ENCODE results near the gene INSL3. TPM values are rescaled to one million over a fixed set of nuclear protein-coding genes. Genes with fewer than 3 reads are reported as not detected.
"Not testable (repeated sequence)": the region's sequence is repeated elsewhere in the genome, so short reads cannot be mapped to it uniquely, and the experiment has no call there.

Gene INSL3
- total RNA-seq, 1 donor from 2014 or later = not detected

DNA sequence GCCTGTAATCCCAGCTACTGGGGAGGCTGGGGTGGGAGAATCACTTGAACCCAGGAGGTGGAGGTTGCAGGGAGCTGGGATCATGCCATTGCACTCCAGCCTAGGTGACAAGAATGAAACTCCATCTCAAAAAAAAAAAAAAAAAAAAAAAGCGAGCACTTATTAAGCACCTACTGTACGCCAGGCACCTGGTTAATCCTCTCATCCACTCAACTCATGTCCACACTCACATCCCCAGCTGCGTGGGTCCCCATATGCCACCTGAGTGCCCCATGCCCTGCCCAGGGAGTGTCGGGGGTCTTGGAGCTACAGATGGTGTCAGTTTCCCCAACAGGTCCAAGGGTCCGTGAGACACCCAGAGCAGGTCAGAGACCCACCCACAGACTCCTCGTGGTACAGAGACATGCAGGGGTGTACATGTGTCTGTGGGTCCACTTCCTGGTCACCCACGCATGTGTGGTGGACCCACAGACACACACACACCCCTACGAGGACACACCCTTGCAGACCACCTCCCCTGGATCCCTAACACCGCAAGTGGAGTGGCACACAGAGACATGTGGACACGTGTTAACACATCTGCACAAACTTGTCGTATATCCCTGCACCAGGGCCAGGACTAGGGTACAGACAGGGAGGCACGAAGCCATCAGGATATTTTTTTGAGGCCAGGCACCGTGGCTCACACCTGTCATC is 3.5 kb downstream of the INSL3 start:
- DNase-seq (ENCODE audit: low spot score) = no peak

DNA sequence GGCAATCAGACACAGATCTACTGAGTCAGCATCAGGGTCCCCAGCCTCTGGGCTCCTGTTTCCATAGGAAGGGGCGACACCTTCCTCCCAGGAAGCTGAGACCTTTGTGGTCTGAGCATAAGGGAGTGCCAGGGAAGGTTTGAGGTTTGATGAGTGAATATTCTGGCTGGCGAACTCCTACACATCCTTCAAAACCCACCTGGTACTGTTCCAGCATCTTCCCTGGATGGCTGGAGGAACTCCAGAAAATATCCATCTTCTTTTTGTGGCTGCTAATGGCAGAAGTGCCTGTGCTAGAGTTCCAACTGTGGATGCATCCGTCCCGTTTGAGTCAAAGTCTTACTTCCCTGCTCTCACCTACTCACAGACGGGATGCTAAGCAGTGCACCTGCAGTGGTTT is 9.2 kb downstream of the INSL3 start:
- DNase-seq (ENCODE audit: low spot score) = no peak

DNA sequence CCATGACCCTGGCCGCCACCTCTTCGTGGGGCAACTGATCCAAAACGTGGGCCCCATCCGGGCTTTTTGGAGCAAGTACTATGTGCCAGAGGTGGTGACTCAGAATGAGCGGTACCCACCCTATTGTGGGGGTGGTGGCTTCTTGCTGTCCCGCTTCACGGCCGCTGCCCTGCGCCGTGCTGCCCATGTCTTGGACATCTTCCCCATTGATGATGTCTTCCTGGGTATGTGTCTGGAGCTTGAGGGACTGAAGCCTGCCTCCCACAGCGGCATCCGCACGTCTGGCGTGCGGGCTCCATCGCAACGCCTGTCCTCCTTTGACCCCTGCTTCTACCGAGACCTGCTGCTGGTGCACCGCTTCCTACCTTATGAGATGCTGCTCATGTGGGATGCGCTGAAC is 9.6 kb downstream of the INSL3 start:
- DNase-seq (ENCODE audit: low spot score) = no peak

DNA sequence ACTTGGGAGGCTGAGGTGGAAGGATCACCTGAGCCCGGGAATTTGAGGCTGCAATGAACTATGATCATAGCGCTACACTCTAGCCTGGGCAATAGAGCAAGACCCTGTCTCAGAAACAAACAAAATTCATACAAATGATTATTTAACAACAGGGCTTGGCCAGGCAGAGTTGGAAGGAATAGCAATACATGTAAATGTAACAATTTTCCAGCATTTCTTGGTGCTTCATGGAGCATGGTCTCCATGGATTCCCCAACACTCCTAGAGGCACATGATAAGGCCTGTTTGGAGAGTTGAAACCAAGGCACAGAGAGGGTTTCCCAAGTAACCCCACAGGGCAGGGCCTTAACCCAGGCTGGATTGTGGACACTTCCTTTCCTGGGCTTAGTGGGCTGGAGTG is 10.2 kb downstream of the INSL3 start:
- no peak for DNase-seq (ENCODE audit: low spot score)

DNA sequence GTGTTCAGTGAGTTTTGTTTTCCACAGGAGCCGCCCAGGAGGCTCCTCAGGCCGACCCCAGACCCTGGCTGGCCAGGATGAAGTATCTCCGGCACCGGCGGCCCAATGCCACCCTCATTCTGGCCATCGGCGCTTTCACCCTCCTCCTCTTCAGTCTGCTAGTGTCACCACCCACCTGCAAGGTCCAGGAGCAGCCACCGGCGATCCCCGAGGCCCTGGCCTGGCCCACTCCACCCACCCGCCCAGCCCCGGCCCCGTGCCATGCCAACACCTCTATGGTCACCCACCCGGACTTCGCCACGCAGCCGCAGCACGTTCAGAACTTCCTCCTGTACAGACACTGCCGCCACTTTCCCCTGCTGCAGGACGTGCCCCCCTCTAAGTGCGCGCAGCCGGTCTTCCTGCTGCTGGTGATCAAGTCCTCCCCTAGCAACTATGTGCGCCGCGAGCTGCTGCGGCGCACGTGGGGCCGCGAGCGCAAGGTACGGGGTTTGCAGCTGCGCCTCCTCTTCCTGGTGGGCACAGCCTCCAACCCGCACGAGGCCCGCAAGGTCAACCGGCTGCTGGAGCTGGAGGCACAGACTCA is 13.5 kb downstream of the INSL3 start:
- no peak for DNase-seq (ENCODE audit: low spot score)

DNA sequence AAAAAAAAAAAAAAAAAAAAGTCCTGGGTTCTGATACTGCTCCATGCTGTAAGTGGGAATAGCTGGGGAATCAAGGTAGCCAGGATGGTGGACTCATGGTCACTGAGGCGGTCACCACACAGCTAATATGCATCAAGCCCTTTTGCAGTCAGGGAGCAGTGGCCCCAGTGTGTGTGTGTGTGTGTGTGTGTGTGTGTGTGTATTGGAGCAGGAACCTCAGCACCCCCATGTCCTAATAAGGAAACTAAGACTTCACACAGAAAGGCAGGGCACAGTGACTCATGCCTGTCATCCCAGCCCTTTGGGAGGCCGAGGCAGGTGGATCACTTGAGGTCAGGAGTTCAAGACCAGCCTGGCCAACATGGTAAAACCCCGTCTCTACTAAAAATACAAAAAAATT is 14.4 kb downstream of the INSL3 start:
- no peak for DNase-seq (ENCODE audit: low spot score)

DNA sequence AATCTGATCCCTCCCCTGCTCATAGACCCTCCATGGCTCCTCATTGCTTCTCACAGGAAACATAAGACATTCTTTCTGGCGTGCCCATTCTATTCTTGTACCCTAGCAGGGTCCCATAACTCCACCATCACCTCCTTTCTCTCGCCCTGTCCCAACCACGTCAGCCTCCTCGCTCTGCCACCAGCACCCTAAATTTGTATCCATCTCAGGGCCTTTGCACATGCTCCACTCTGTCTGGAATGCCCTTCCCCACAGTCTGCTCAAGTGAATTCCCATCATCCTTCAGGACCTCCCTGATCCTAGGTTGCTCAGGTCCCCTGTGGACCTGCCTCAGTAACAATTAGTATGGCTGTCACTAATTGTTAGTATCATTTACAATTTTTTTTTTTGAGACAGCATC is 15.9 kb downstream of the INSL3 start:
- no peak for DNase-seq (ENCODE audit: low spot score)

DNA sequence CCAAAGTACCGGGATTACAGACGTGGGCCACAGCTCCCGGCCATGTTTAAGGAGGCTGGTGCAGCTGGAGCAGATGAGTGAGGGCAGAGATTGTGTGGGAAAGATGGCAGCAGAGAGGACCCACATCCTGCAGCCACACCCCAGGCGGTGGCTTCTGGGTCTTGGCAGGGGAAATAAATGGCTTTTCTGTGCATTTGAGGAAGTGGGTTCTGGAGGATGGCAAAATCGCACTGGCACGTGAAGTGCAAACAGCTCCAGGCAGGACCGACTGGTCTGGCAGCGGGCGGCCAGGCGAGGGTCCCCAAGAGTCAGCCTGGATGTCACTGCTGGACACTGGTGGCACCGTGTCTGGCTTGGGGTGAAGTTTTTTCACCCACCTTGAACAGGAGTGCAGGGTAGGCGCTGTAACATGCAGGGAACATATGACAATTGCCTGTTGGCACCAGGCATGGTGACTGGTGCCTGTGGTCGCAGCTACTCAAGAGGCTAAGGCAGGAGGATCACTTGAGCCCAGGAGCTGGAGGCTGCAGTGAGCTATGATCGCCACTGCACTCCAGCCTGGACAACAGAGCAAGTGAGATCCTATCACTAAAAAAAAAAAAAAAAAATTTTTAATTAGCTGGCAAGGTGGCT is 17.9 kb downstream of the INSL3 start:
- no peak for DNase-seq (ENCODE audit: low spot score)

DNA sequence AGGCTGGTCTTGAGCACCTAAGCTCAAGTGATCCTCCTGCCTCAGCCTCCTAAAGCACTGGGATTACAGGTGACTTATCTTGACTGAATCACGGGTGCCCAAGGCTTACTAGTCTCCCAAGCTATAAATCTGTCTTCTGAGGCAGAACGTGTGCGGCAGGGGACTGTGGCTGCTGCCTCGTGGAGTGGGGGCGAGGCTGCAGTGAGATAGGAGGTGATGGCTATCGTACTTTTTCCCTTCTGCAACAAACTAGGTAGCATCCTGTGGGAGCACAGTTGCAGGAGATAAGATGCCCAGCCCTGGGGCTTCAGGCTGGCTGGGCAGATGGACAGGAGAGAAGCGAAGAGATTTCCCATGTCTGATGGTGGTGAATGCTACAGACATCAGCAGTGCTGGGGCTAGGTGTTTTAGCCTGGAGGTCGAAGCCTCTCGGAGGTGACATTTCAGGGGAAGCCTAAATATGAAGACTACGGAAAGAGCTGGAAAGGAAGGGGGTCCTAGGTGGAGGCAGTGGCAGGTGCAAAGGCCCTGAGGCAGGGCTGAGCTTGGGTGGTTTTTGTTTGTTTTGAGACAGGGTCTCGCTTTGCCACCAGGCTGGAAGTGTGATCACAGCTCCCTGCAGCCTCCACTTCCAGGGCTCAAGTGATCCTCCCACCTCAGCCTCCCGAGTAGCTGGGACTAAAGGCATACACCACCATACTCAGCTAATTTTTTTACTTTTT is 19.0 kb downstream of the INSL3 start:
- DNase-seq (ENCODE audit: low spot score) = no peak

DNA sequence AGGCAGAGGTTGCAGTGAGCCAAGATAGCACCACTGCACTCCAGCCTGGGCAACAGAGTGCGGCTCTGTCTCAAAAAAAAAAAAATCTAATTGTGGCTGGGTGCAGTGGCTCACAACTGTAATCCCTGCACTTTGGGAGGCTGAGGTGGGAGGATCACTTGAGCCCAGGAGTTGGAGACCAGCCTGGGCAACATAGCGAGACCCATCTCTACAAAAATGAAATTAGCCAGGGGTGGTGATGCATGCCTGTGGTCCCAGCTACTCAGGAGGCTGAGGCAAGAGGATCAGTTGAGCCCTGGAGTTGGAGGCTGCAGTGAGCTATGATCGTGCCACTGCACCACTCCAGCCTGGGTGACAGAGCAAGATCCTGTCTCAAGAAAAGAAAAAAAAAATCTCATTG is 22.7 kb downstream of the INSL3 start:
- not testable (repeated sequence) for DNase-seq (ENCODE audit: low spot score)

DNA sequence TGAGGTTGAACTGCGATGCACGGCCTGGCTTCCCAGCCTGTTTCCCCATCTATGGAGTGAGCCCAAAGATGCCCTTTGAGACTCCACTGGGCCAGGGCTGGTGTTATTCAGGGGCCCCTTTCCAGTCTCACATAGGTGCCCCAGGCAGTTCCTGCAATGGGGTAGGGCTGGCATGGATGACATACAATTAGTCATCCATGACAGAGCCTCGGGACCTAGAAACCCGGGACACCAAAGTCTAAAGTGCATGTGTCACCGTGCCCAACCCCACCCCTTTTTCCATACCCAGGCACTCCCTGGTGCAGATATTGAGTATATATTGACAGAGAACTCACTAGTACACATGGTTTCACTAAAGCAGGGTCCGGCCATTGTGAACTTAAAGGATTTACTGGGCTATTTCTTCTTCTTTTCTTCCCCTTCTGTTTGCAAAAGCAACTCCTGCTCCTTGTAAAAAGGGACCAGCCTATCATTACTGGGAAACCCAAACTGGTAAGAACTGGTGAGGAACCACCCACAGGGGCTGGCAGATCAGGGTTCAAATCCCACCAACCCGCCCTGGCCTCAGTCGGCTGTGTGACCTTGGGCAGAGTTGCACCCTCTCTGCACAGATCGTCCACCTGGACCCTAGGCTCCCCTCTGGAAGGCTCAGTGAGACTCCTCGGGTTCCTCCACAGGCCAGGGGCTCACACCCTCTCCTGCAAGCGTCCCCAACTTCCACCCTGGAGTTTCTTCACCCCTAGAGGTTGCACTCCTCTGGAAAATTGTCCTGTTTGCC is 23.7 kb downstream of the INSL3 start:
- DNase-seq (ENCODE audit: low spot score) = no peak

DNA sequence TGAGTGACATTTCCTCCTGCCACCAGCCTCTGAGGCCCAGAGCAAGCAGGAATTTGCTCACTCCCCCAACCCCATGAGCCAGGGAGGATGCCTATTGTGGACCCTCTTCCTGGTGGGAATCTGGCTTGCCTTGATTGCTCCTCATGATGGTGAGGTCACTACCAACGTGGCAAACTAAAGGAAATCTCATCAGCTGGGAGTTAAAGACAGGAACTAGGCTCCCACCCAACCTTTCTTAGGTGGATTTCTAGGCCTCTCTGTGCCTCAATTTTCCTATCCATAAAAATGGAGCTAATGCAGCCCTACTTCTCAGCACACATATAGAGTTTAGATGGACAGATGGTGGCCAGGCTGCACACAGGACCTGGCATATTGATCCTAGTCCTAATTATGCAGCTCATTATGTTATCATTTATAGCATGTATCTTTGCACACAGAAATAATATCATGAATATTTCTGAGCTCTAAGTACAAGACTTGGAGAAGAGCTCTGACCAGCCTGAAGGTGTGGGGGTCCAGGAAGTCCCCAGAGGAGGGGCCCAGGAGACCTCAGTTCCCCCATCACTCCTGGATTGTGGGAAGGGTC is 24.4 kb downstream of the INSL3 start:
- no peak for DNase-seq (ENCODE audit: low spot score)

DNA sequence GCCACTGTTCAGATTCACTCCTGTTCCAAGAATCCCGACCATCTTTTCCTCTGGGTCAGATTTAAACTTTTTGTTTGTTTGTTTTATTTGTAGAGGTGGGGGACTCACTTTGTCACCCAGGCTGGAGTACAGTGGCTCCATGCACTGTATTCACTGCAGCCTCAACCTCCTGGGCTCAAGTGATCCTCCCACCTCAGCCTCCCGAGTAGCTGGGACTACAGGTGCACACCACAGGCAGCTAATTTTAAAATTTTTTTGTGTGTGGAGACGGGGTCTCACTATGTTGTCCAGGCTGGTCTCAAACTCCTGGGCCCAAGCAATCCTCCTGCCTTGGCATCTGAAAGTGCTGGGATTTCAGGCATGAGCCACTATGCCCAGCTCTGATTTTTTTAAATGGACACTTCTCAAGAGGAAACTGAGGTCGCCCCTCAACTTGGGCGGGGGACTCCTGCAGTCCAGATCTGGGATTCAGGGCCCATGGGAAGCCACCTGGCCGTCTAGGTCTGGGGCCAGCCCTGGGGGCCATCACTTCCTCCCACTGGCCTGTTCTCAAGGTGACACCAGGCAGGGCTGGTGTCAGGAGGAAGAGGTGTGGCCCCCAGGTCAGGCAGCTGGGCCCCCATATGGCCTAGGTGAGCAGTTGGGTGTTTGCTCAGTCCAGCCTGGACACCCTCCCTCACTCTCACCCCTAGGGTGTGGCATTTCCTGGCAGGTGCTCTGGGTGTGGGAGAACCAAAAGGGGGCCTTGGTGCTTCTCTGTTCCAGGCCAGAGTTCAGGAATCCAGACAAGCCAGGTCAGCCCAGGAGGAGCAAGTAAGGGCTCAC is 25.1 kb downstream of the INSL3 start:
- no peak for DNase-seq (ENCODE audit: low spot score)

DNA sequence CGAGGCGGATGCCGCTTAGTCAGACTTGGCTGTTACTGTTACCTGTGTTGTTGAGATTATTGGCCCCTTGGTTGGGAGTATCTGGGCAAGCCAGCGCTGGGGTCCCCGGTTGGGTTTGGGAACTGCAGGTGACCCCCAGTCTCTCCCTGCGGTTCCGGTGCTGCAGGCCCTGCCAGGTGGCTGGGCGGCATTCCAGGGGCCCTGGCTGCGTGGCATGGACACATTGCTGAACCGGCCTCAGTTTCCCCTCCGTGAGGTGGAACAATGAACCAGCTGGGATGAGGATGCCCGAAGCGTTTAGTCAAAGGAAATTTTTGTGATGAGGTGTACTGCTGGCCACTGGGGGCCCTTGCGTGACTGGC is 25.8 kb downstream of the INSL3 start:
- DNase-seq (ENCODE audit: low spot score) = no peak

DNA sequence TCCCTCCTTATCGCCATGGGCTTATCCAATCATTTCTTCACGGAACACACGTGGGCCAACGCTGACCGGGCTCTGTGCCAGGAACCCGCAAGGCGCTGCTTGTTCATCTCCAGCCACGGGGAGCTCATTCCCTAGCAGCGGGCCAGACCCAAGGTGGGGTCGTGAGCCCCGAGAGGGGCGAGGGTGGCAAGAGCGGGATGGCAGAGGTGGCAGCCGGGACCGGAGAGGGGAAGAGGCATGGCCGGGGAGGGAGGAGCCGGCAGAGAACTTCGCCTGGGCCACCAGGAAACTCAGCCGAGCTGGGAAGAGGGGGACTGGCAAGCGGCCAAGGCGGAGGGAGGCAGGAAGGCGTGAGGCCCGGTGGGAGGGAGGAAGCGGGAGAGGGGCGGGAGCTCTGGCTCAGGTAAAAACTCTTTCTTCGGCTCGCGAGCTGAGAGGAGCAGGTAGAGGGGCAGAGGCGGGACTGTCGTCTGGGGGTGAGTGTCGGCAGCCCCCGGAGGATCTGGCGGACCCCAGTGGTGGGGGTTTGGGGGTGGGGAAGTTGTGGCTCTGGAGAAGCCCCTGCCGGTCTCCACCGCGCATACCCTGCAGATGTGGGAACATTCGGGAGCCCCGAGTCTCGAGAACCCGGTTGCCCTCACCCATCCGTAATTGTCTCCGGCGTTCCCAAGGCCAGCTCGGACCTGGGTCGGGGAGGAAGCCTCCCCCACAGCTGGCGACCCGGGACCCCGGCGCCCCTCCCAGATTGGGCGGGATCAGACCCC is 26.4 kb downstream of the INSL3 start, which contains the start of gene B3GNT3:
Gene B3GNT3, plus strand, starts transcription at position 408 of the 764 bp plus-strand sequence. CDS start 12,670 bp downstream, outside the sequence.
- peak; percentile 29 for DNase-seq (ENCODE audit: low spot score)

DNA sequence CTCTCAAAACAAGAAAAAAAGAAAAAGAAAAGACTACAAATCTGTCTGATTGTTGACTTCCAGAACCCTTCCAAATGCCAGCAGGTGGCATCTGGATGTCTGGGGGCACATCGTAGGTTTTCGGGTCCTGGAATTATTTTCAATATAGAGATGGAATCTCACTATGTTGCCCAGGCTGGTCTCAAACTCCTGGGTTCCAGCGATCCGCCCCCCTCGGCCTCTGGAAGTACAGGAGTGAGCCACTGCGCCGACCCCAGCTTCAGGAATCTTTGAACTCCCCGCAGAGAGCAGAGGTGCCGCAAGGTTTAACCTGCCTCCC is 26.9 kb downstream of the INSL3 start:
- DNase-seq (ENCODE audit: low spot score) = no peak

DNA sequence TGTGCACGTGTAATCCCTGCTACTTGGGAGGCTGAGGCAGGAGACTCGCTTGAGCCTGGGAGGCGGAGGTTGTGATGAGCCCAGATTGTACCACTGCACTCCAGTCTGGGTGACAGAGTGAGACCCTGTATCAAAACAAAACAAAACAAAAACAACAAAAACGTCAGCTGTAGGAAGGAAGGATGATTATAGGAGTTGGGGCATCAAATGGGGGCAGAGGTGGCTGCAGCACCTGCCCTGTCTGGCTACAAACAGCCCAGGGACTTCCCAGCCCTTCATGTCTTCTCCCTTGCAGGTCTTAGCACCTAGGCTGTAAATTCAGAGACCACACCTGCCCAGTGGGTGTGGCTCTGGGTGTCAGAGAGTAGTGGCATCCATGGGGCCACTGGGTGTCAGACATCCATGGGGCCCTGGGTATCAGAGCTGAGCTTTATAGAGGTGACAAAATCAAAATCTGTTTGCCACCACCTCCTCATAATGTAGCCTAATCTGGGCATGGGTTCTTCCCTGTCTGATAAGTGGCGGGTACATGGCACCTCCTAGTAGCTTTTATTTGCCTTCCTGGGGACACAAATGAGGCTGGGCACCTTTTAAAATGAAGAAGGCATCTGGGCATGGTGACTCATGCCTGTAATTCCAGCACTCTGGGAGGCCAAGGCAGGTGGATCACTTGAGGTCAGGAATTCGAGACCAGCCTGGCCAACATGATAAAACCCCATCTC is 31.1 kb downstream of the INSL3 start:
- no peak for DNase-seq (ENCODE audit: low spot score)

DNA sequence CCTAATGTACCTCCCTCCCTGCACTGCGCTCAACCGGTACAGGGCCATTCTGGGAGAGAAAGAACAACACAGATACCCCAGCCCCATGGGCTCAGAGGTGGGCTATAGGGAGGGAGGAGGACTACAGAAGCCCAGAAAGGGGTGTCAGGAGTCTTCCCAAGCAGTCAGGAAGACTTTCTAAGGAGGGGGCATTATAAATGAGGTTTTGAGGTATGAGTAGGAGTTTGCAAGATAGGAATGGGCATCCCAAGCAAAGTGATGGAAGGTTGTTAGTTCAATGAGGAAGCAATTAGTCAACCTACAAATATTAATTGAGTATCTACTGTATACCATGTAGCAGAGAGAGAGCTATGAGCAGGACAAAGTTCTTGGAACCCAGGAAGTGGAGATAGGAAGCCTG is 32.7 kb downstream of the INSL3 start:
- DNase-seq (ENCODE audit: low spot score) = no peak

DNA sequence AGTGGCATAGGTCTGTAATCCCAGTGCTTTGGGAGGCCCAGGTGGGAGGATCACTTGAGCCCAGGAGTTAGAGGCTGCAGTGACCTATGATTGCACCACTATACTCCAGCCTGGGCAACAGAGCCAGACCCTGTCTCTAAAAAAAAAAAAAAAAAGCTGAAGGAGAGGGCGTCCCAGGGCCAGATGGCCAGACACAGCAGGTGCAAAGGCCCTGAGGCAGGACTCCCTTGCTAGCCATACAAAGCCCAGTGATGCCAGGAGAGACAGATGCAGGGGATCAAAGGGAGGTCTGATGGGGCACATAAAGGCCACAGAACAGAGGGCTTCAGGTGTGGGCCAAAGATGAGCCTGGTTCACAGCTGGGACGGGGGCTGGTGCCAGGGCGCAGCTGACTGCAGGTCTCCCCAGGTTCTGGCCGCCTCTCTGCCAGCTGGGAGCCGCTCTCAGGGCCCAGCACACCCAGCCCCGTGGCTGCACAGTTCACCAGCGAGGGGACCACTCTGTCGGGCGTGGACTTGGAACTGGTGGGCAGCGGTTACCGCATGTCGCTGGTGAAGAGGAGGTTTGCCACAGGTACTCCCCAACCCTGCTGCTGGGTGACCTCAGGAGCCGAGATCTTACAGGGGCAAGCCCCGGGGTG is 33.9 kb downstream of the INSL3 start:
- DNase-seq (ENCODE audit: low spot score) = no peak
